ENCODE results near the gene SMAD6.

Gene SMAD6

DNA sequence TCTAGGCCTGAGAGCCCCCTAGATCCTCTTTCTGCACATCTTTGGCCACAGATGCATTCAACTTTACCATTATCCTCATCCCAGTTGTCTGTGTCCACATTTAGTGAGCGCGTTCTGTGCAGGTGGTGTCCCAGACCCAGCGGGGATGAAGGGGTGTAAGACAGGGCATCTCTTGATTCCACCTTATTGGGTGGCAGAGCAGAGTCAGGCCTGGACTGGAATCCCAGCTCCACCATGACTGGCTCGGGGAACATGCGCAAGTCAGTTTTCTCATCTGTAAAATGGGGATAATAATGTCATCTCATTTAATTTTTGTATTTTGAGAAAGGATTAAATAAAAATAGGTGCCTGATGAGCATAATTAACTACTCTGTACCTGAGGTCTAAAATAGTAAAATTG lies 7.8 kb downstream of the SMAD6 start:
- Histone ChIP-seq H3K4me3 (ENCODE audit: low read length) (no peak overlapping the region), H3K27ac (ENCODE audit: low read length) (no peak overlapping the region), H3K36me3 (ENCODE audit: control insufficient read depth, insufficient read depth, low read length) (0 out of 2 replicates have a peak, but pooled peaks cover 2% of the 10 kb centered on the region), H3K27me3 (ENCODE audit: control insufficient read depth, insufficient read depth, low read length) (peaks cover 3% of the 10 kb centered on the region; the same call in 1 of the 2 replicates), H3K4me1 (ENCODE audit: control insufficient read depth, insufficient read depth, low read length) (peaks cover 5% of the 10 kb centered on the region; the same call in 1 of the 2 replicates), H3K9me3 (ENCODE audit: control insufficient read depth, insufficient read depth, low read length) (no peaks in the 10 kb centered on the region)
- no peak for DNase-seq (ENCODE audit: low read depth, low spot score)
- no CpG with 5 or more reads among the region's 5 CpGs for WGBS (ENCODE audit: insufficient coverage, insufficient read length)

- no peaks in the 10 kb centered on the region for H3K9me3 ChIP-seq (ENCODE audit: control insufficient read depth, insufficient read depth, low read length)
- H3K4me3 ChIP-seq (ENCODE audit: low read length), result no peak overlapping the region
- H3K4me1 ChIP-seq (ENCODE audit: control insufficient read depth, insufficient read depth, low read length), result 0 out of 2 replicates have a peak, but pooled peaks cover 1% of the 10 kb centered on the region
- DNase-seq (ENCODE audit: low read depth, low spot score), result no peak
- WGBS (ENCODE audit: insufficient coverage, insufficient read length), result no CpG with 5 or more reads among the region's 2 CpGs
- H3K36me3 ChIP-seq (ENCODE audit: control insufficient read depth, insufficient read depth, low read length), result 0 out of 2 replicates have a peak, but pooled peaks cover 2% of the 10 kb centered on the region
- no peaks in the 10 kb centered on the region for H3K27me3 ChIP-seq (ENCODE audit: control insufficient read depth, insufficient read depth, low read length)
- H3K27ac ChIP-seq (ENCODE audit: low read length), result no peak overlapping the region
These were observed 9.2 kb downstream of the SMAD6 start for GRCh38 chr15:66711260-66711659.

DNA sequence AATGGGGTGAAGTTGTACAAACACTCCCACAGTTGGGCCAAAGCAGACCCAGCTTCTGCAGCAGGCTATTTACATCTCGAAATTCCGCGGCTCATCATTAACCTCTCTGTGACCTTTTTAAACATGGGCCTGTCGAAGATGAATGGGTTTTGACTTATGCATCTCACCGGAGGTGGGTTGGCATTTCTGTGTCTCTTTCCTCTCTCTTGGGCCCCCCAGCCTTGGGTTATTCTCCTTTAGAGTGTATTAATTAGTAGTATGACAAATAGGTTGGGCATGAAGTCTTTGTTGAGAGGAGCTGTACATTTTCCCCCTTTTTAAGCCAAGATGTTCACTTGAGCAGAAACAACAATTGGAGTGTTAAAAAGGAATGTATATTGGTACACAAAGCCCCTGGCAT lies 9.8 kb downstream of the SMAD6 start:
- H3K4me3 ChIP-seq (ENCODE audit: low read length), result no peak overlapping the region
- DNase-seq (ENCODE audit: low read depth, low spot score), result no peak
- WGBS (ENCODE audit: insufficient coverage, insufficient read length), result no CpG with 5 or more reads among the region's 5 CpGs
- no peaks in the 10 kb centered on the region for H3K9me3 ChIP-seq (ENCODE audit: control insufficient read depth, insufficient read depth, low read length)
- 0 out of 2 replicates have a peak, but pooled peaks cover 2% of the 10 kb centered on the region for H3K36me3 ChIP-seq (ENCODE audit: control insufficient read depth, insufficient read depth, low read length)
- H3K4me1 ChIP-seq (ENCODE audit: control insufficient read depth, insufficient read depth, low read length), result no peaks in the 10 kb centered on the region
- H3K27ac ChIP-seq (ENCODE audit: low read length), result no peak overlapping the region
- H3K27me3 ChIP-seq (ENCODE audit: control insufficient read depth, insufficient read depth, low read length), result no peaks in the 10 kb centered on the region

DNA sequence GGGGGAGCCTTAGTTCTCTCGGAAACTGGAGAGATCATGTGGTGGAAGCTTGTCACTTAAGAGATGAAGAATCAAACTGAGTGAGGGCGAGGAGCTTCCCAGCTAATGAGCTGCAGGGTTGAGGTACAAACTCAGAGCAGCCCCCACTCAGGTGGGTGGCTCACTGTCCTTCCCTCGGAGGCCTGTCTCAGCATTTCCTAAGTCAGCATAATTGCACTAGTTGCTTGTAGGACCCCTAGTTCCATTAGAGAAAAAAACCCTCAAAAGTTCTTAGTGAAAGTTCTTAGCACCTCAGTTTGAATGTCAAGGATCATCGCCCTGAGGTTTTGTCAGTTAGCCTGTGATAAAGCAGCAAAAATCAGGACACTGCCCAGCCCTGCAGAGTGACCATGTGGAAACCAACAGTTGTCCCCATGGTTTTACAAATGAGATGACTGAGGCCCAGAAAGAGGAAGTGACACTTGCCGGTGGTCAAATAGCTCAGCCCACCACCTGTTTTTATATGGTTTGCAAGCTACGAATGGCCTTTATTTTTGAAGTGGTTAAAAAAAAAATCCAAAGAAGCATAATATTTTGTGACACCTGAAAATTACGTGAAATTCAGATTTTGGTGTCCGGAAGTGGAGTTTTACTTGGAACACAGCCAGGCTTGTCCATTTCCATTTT lies 11.9 kb downstream of the SMAD6 start:
- H3K36me3 ChIP-seq (ENCODE audit: control insufficient read depth, insufficient read depth, low read length), result 0 out of 2 replicates have a peak, but pooled peaks cover 5% of the 10 kb centered on the region
- no peak for DNase-seq (ENCODE audit: low read depth, low spot score)
- no peak overlapping the region for H3K27ac ChIP-seq (ENCODE audit: low read length)
- H3K27me3 ChIP-seq (ENCODE audit: control insufficient read depth, insufficient read depth, low read length), result no peaks in the 10 kb centered on the region
- H3K9me3 ChIP-seq (ENCODE audit: control insufficient read depth, insufficient read depth, low read length), result no peaks in the 10 kb centered on the region
- H3K4me3 ChIP-seq (ENCODE audit: low read length), result no peak overlapping the region
- no CpG with 5 or more reads among the region's 8 CpGs for WGBS (ENCODE audit: insufficient coverage, insufficient read length)
- no peaks in the 10 kb centered on the region for H3K4me1 ChIP-seq (ENCODE audit: control insufficient read depth, insufficient read depth, low read length)

DNA sequence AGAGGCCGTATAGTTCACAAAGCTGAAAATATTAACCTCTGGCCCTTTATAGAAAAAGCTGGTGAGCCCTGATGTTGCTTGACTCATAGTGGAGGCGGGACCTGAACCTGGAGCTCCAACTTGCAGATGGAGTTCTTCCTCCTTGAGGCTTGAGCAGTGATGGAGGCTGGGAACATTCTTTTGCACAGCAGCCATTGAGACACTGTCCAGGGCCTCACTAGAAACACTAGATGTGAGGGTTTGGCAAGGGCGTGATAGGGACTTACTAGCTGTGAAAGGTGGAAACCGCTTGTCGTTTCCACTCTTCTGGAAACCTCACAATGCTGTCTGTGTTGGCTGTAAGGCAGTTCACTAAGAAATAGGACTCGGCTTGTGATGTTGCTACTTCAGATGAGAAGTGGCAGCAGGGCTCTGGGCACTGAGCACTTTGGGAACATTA lies 12.5 kb downstream of the SMAD6 start:
- H3K4me3 ChIP-seq (ENCODE audit: low read length), result no peak overlapping the region
- 0 out of 2 replicates have a peak, but pooled peaks cover 5% of the 10 kb centered on the region for H3K36me3 ChIP-seq (ENCODE audit: control insufficient read depth, insufficient read depth, low read length)
- H3K4me1 ChIP-seq (ENCODE audit: control insufficient read depth, insufficient read depth, low read length), result no peaks in the 10 kb centered on the region
- DNase-seq (ENCODE audit: low read depth, low spot score), result no peak
- H3K27me3 ChIP-seq (ENCODE audit: control insufficient read depth, insufficient read depth, low read length), result no peaks in the 10 kb centered on the region
- WGBS (ENCODE audit: insufficient coverage, insufficient read length), result no CpG with 5 or more reads among the region's 6 CpGs
- no peak overlapping the region for H3K27ac ChIP-seq (ENCODE audit: low read length)
- H3K9me3 ChIP-seq (ENCODE audit: control insufficient read depth, insufficient read depth, low read length), result no peaks in the 10 kb centered on the region

DNA sequence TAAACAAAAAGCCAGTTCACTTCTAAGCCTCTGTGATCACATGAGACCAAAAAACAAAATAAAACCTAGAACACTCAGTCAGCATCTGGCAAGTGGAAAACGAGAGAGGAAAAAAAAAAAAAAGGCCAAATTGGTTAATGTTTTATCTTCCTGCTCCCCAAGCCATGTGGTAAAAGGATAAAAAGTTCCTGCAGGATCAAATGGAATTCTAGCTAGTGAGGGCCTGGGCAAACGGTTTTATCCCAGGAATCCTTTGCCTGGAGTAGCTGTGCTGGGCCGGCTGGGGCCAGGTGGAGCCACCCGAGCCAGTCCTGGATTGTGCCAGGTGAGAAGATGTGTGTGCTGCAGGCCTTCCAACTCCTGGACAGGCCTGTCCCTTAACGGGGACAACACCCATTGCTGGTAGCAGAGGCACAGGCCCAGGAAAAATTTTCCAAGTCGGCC lies 13.2 kb downstream of the SMAD6 start:
- Histone ChIP-seq H3K27me3 (ENCODE audit: control insufficient read depth, insufficient read depth, low read length) (no peaks in the 10 kb centered on the region), H3K36me3 (ENCODE audit: control insufficient read depth, insufficient read depth, low read length) (0 out of 2 replicates have a peak, but pooled peaks cover 5% of the 10 kb centered on the region), H3K4me1 (ENCODE audit: control insufficient read depth, insufficient read depth, low read length) (no peaks in the 10 kb centered on the region), H3K4me3 (ENCODE audit: low read length) (no peak overlapping the region), H3K27ac (ENCODE audit: low read length) (no peak overlapping the region), H3K9me3 (ENCODE audit: control insufficient read depth, insufficient read depth, low read length) (no peaks in the 10 kb centered on the region)
- no CpG with 5 or more reads among the region's 6 CpGs for WGBS (ENCODE audit: insufficient coverage, insufficient read length)
- no peak for DNase-seq (ENCODE audit: low read depth, low spot score)

DNA sequence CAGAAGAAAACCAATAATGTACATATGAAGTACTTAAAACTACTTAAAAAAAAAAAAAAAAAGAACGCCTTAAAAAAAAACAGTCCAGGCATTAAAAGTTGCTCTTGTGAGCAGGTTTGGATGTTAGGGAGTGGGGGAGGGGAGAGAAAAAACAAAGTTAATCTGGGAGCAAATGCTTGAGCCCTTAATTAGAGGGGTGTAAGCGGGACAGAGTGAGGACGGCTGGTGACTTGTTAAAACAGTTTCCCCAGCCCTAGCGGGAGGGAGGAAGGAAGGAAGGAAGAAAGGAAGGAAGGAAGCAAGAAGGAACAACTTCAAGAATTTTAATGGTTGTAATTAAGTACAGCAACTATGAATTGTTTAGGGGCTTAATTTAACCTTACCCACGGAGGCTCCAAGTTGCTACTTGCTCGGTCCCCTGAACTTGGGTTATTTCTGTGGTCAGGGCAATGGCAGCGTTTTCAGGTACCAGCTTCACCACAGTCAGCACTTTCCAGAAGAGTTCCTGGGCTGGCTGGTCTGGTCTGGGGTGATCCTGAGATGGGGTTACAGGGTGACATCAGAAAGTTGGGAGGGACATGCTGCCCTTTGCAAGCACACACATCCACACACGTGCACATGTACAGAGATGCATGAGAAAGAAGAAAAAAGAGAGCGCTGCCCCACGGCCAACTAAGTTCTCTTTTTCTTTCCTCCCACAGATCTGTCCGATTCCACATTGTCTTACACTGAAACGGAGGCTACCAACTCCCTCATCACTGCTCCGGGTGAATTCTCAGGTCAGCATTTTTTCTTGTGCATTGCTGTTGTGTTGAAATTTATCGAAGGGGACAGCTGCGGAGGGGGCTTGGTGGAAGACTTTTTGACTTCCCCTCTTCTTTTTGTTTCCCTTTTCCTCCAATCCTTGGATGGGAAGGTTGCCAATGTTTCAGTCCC lies 14.0 kb downstream of the SMAD6 start:
- 0 out of 2 replicates have a peak, but pooled peaks cover 5% of the 10 kb centered on the region for H3K36me3 ChIP-seq (ENCODE audit: control insufficient read depth, insufficient read depth, low read length)
- WGBS (ENCODE audit: insufficient coverage, insufficient read length), result no CpG with 5 or more reads among the region's 15 CpGs
- H3K4me1 ChIP-seq (ENCODE audit: control insufficient read depth, insufficient read depth, low read length), result no peaks in the 10 kb centered on the region
- DNase-seq (ENCODE audit: low read depth, low spot score), result no peak
- H3K27me3 ChIP-seq (ENCODE audit: control insufficient read depth, insufficient read depth, low read length), result no peaks in the 10 kb centered on the region
- no peak overlapping the region for H3K4me3 ChIP-seq (ENCODE audit: low read length)
- H3K27ac ChIP-seq (ENCODE audit: low read length), result no peak overlapping the region
- H3K9me3 ChIP-seq (ENCODE audit: control insufficient read depth, insufficient read depth, low read length), result no peaks in the 10 kb centered on the region

- Histone ChIP-seq H3K27me3 (ENCODE audit: control insufficient read depth, insufficient read depth, low read length) (no peaks in the 10 kb centered on the region), H3K4me3 (ENCODE audit: low read length) (no peak overlapping the region), H3K27ac (ENCODE audit: low read length) (no peak overlapping the region), H3K9me3 (ENCODE audit: control insufficient read depth, insufficient read depth, low read length) (no peaks in the 10 kb centered on the region), H3K36me3 (ENCODE audit: control insufficient read depth, insufficient read depth, low read length) (0 out of 2 replicates have a peak, but pooled peaks cover 5% of the 10 kb centered on the region), H3K4me1 (ENCODE audit: control insufficient read depth, insufficient read depth, low read length) (no peaks in the 10 kb centered on the region)
- WGBS (ENCODE audit: insufficient coverage, insufficient read length), result no CpG with 5 or more reads among the region's 4 CpGs
- DNase-seq (ENCODE audit: low read depth, low spot score), result no peak
These were observed 14.6 kb downstream of the SMAD6 start for GRCh38 chr15:66716656-66717020.

DNA sequence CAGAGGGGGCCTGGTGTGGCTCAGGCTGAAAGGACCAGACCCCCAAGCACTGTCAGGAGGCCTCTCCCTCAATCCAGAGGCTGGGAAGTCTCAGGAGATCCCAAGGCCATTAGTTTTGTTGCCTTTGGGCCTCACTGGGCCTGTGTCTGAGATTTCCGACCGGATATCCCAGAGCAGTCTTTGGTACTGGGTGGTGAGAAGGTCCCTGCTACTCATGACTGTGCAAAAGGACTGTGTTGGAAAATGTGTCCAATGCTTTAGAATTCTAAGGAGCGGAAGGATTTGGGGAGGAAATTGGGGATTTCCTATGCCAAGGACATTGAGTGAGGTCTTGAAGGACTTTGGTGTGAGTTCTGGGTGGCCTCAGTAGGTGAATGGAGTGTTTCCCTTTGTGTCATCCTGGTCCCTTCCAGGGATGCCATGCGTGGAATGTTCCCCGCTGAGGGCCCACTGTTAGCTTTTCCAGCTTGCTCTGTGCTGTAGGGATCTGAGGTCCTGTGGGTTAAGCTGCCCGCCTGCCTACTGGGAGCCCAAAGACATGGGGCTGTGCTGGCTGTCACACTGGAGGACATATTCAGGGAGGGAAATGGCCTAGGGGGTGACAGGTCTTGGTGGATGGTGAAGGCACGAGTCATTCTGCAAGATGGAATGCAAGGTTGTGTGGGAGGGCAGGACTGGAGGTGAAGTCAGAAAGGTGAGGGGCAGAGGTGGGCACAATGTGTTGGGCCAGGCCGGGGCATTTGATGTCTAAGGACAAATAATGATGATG lies 16.4 kb downstream of the SMAD6 start:
- no peak overlapping the region for H3K27ac ChIP-seq (ENCODE audit: low read length)
- H3K27me3 ChIP-seq (ENCODE audit: control insufficient read depth, insufficient read depth, low read length), result no peaks in the 10 kb centered on the region
- no peak overlapping the region for H3K4me3 ChIP-seq (ENCODE audit: low read length)
- no peaks in the 10 kb centered on the region for H3K9me3 ChIP-seq (ENCODE audit: control insufficient read depth, insufficient read depth, low read length)
- no CpG with 5 or more reads among the region's 8 CpGs for WGBS (ENCODE audit: insufficient coverage, insufficient read length)
- DNase-seq (ENCODE audit: low read depth, low spot score), result no peak
- H3K4me1 ChIP-seq (ENCODE audit: control insufficient read depth, insufficient read depth, low read length), result no peaks in the 10 kb centered on the region
- 0 out of 2 replicates have a peak, but pooled peaks cover 5% of the 10 kb centered on the region for H3K36me3 ChIP-seq (ENCODE audit: control insufficient read depth, insufficient read depth, low read length)

DNA sequence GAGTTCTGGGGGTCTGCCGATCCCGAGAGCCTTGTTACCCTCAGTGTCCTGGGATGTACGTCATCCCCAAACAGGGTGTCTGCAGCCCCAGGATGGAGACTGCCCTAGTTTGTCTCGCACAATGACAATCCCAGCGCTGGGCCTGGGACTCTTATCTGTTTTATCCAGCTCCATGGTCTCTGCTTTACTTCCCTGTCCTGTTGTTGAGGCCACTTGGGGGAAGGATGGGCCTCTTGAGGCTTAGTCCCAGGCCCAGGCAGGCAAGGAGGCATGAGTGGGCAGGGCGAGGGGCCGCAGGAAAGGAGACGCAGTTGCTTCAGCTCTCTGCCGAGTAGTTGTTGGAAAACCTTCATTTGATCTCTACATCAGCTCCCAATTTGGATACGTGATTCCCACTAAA lies 17.4 kb downstream of the SMAD6 start:
- no peak overlapping the region for H3K27ac ChIP-seq (ENCODE audit: low read length)
- no peak overlapping the region for H3K4me3 ChIP-seq (ENCODE audit: low read length)
- DNase-seq (ENCODE audit: low read depth, low spot score), result no peak
- no peaks in the 10 kb centered on the region for H3K9me3 ChIP-seq (ENCODE audit: control insufficient read depth, insufficient read depth, low read length)
- H3K36me3 ChIP-seq (ENCODE audit: control insufficient read depth, insufficient read depth, low read length), result 0 out of 2 replicates have a peak, but pooled peaks cover 5% of the 10 kb centered on the region
- H3K4me1 ChIP-seq (ENCODE audit: control insufficient read depth, insufficient read depth, low read length), result no peaks in the 10 kb centered on the region
- no peaks in the 10 kb centered on the region for H3K27me3 ChIP-seq (ENCODE audit: control insufficient read depth, insufficient read depth, low read length)
- WGBS (ENCODE audit: insufficient coverage, insufficient read length), result no CpG with 5 or more reads among the region's 10 CpGs

All from iPS DF 6.9 (cell line).